GM12865 (cell line): ENCODE data around the gene CLUH.
"Not testable (repeated sequence)": the region's sequence is repeated elsewhere in the genome, so short reads cannot be mapped to it uniquely, and the experiment has no call there.

Experiments used
- DNase-seq: peaks from one replicate; pipeline ENCODE4 v3.0.0; 2010; ENCODE audit warnings: low read depth
- H3K4me3 ChIP-seq: 2 replicates; pipeline ENCODE4 v1.5.1; 2011; ENCODE audit warnings: mild to moderate bottlenecking, low read depth, low read length, control low read depth
- CTCF ChIP-seq: IDR thresholded peaks from 2 replicates; pipeline ENCODE4 v1.5.1; 2011; ENCODE audit warnings: low read length, control low read depth, low read depth, inconsistent platforms; ENCODE audit not compliant: insufficient read depth; ENCODE audit errors: missing control alignments

CLUH gene

GRCh38 chr17:2687074-2687418 is 24.5 kb downstream of the CLUH start:
- no peak overlapping the region for H3K4me3 ChIP-seq
- DNase-seq, result no peak
- no peak for TF ChIP-seq CTCF

- no peak for TF ChIP-seq CTCF
- no peak for DNase-seq
- H3K4me3 ChIP-seq, result no peak overlapping the region
Observed at GRCh38 chr17:2685696-2686095, 25.9 kb downstream of the CLUH start.

- TF ChIP-seq CTCF, result no peak
- H3K4me3 ChIP-seq, result no peak overlapping the region
- DNase-seq, result no peak
Observed at GRCh38 chr17:2684549-2684948, 27.0 kb downstream of the CLUH start.

- no peak for DNase-seq
- no peak overlapping the region for H3K4me3 ChIP-seq
- TF ChIP-seq CTCF, result no peak
Observed at GRCh38 chr17:2683912-2684311, 27.7 kb downstream of the CLUH start.

- no peak overlapping the region for H3K4me3 ChIP-seq
- no peak for TF ChIP-seq CTCF
- DNase-seq, result no peak
Observed at GRCh38 chr17:2682176-2682938, 29.2 kb downstream of the CLUH start.

- no peak overlapping the region for H3K4me3 ChIP-seq
- no peak for TF ChIP-seq CTCF
- DNase-seq, result no peak
Observed at GRCh38 chr17:2681650-2682049, 29.9 kb downstream of the CLUH start.

GRCh38 chr17:2680961-2681360 is 30.6 kb downstream of the CLUH start:
- TF ChIP-seq CTCF, result no peak
- DNase-seq, result no peak
- H3K4me3 ChIP-seq, result no peak overlapping the region

GRCh38 chr17:2679247-2679646 is 32.3 kb downstream of the CLUH start:
- not testable (repeated sequence) for H3K4me3 ChIP-seq, DNase-seq
